IMR-90 (cell line): ENCODE results near the gene PACSIN3. TPM values are rescaled to one million over a fixed set of nuclear protein-coding genes. Genes with fewer than 3 reads are reported as not detected.
"Not testable (repeated sequence)": the region's sequence is repeated elsewhere in the genome, so short reads cannot be mapped to it uniquely, and the experiment has no call there.

ENCODE experiments used
- ATAC-seq: fragments of 200-7000 bp; cut with Tn5 transposase; 2 replicates; pipeline ENCODE4 v1.9.1; 2020; ENCODE audit warnings: low read depth, mild to moderate bottlenecking, moderate library complexity
- BruUV-seq: library from RNA; stranded (reverse); fragments of 400-500 nt; replicated peaks from 2 replicates; lab custom pipeline; 2021; lab: Mats Ljungman, UMichigan
- CTCF ChIA-PET: fragments of 300-600 bp; formaldehyde crosslinking; extraction: SDS; loops from one replicate; lab custom pipeline; 2021; ENCODE audit warnings: antibody characterized with exemption; lab: Yijun Ruan, JAX
- POLR2A ChIA-PET: fragments of 300-600 bp; sonication (Branson Sonifier 250); formaldehyde crosslinking; loops from one replicate; lab custom pipeline; 2022; ENCODE audit warnings: antibody characterized with exemption; ENCODE audit not compliant: unreplicated experiment; lab: Charles Lee
- DNase-seq: peaks from one replicate; pipeline ENCODE4 v3.0.0; 2013
- H2AFZ ChIP-seq: replicated peaks from 2 replicates; pipeline ENCODE3; 2013; ENCODE audit warnings: low read length, mild to moderate bottlenecking; ENCODE audit not compliant: poor library complexity
- H2AK5ac ChIP-seq: 2 replicates; pipeline ENCODE4 v1.6.1; 2013; ENCODE audit warnings: low read depth, low read length, inconsistent platforms
- H2AK9ac ChIP-seq: replicated peaks from 2 replicates; pipeline ENCODE3; 2013; ENCODE audit warnings: mild to moderate bottlenecking, low read depth, low read length, moderate library complexity; ENCODE audit not compliant: poor library complexity
- H2BK120ac ChIP-seq: 2 replicates; pipeline ENCODE4 v1.6.1; 2013; ENCODE audit warnings: low read depth, low read length, inconsistent platforms
- H2BK15ac ChIP-seq: 3 replicates; pipeline ENCODE4 v1.6.1; 2013; ENCODE audit warnings: low read depth, low read length, inconsistent platforms
- H2BK20ac ChIP-seq: 2 replicates; pipeline ENCODE4 v1.6.1; 2013; ENCODE audit warnings: low read depth, mild to moderate bottlenecking, inconsistent platforms, low read length, moderate library complexity
- H2BK5ac ChIP-seq: 2 replicates; pipeline ENCODE4 v1.6.1; 2013; ENCODE audit warnings: mild to moderate bottlenecking, low read depth, low read length, inconsistent platforms; ENCODE audit not compliant: poor library complexity, severe bottlenecking
- H3K14ac ChIP-seq: replicated peaks from 2 replicates; pipeline ENCODE4 v1.6.1; 2013; ENCODE audit warnings: low read depth, low read length, inconsistent platforms
- H3K18ac ChIP-seq: 2 replicates; pipeline ENCODE4 v1.6.1; 2013; ENCODE audit warnings: low read depth, low read length, control low read depth
- H3K23ac ChIP-seq: 2 replicates; pipeline ENCODE4 v1.6.1; 2013; ENCODE audit warnings: low read depth, low read length, inconsistent platforms
- H3K27ac ChIP-seq: 2 replicates; pipeline ENCODE4 v1.5.1; 2013; ENCODE audit warnings: mild to moderate bottlenecking, control low read depth, low read length; ENCODE audit not compliant: insufficient read depth
- H3K27me3 ChIP-seq: 2 replicates; pipeline ENCODE4 v1.6.1; 2013; ENCODE audit warnings: low read length; ENCODE audit not compliant: control insufficient read depth, insufficient read depth
- H3K36me3 ChIP-seq: 2 replicates; pipeline ENCODE4 v1.6.1; 2013; ENCODE audit warnings: low read length, mixed read lengths; ENCODE audit not compliant: control insufficient read depth, insufficient read depth
- H3K4ac ChIP-seq: 2 replicates; pipeline ENCODE4 v1.6.1; 2013; ENCODE audit warnings: low read depth, low read length, inconsistent platforms
- H3K4me1 ChIP-seq: 2 replicates; pipeline ENCODE4 v1.6.1; 2013; ENCODE audit warnings: low read length, mixed read lengths; ENCODE audit not compliant: control insufficient read depth, insufficient read depth
- H3K4me2 ChIP-seq: 2 replicates; pipeline ENCODE4 v1.6.1; 2013; ENCODE audit warnings: low read depth, mild to moderate bottlenecking, control low read depth, low read length, moderate library complexity
- H3K4me3 ChIP-seq: 2 replicates; pipeline ENCODE4 v1.5.1; 2013; ENCODE audit warnings: low read depth, mild to moderate bottlenecking, control low read depth, low read length, moderate library complexity; ENCODE audit not compliant: insufficient read depth
- H3K56ac ChIP-seq: 2 replicates; pipeline ENCODE4 v1.6.1; 2013; ENCODE audit warnings: low read length, inconsistent platforms; ENCODE audit not compliant: insufficient read depth; ENCODE audit errors: extremely low read depth
- H3K79me1 ChIP-seq, 2 experiments: 2 replicates each; pipeline ENCODE4 v1.6.1; 2013; ENCODE audit warnings: low read length in 2 of 2, inconsistent platforms in 1 of 2, low read depth in 1 of 2
- H3K9ac ChIP-seq: 2 replicates; pipeline ENCODE4 v1.6.1; 2013; ENCODE audit warnings: low read depth, low read length, control low read depth
- H3K9me1 ChIP-seq: 2 replicates; pipeline ENCODE4 v1.6.1; 2013; ENCODE audit warnings: low read length, inconsistent platforms; ENCODE audit not compliant: insufficient read depth
- H3K9me3 ChIP-seq: 2 replicates; pipeline ENCODE4 v1.6.1; 2013; ENCODE audit warnings: low read length; ENCODE audit not compliant: control insufficient read depth, insufficient read depth
- H4K20me1 ChIP-seq: 2 replicates; pipeline ENCODE4 v1.6.1; 2013; ENCODE audit warnings: low read length, inconsistent platforms; ENCODE audit not compliant: insufficient read depth
- H4K5ac ChIP-seq: 2 replicates; pipeline ENCODE4 v1.6.1; 2013; ENCODE audit warnings: mild to moderate bottlenecking, low read depth, low read length, control low read depth
- H4K8ac ChIP-seq, 2 experiments: 2 replicates each; pipeline ENCODE4 v1.6.1; 2013; ENCODE audit warnings: low read depth in 2 of 2, low read length in 2 of 2, control low read depth in 1 of 2, inconsistent platforms in 1 of 2
- H4K91ac ChIP-seq: 2 replicates; pipeline ENCODE4 v1.6.1; 2013; ENCODE audit warnings: low read depth, low read length, inconsistent platforms; ENCODE audit not compliant: insufficient read depth
- WGBS, 2 experiments: methylation state at CpG; one replicate each; pipeline versions ENCODE4 v1.1.5 to v1.1.7; 2013; ENCODE audit warnings: missing lambda C conversion rate in 2 of 2; ENCODE audit not compliant: insufficient read length in 1 of 2; ENCODE audit errors: extremely low coverage in 2 of 2; 5-methylcytosine and 5-hydroxymethylcytosine counted together
- dilution Hi-C: fragments of 300-500 bp; cut with HindIII; formaldehyde crosslinking; loops from one replicate; pipeline ENCODE4 v1.14.3; 2018; ENCODE audit warnings: low sequenced_read_pairs; ENCODE audit not compliant: unreplicated experiment
- in situ Hi-C: fragments of 300-500 bp; cut with MboI; formaldehyde crosslinking; loops from 3 replicates; pipeline ENCODE4 v1.14.3; 2019; ENCODE audit warnings: low sequenced_read_pairs, inconsistent platforms, mixed read lengths
- intact Hi-C: fragments of 100-400 bp; cut with micrococcal nuclease; formaldehyde crosslinking; loops from 2 replicates; pipeline ENCODE4 v1.10.0; 2022
- polyA plus RNA-seq, 3 experiments: library from polyadenylated mRNA; depleted of rRNA; stranded (reverse); fragments of >200 nt; gene quantifications; 2 replicates each; pipeline ENCODE4 v1.2.3, GENCODE V29; 2012; ENCODE audit warnings: low replicate concordance in 1 of 3
- total RNA-seq: library from RNA; depleted of rRNA; stranded (reverse); fragments of >200 nt; gene quantifications from 2 replicates; pipeline ENCODE4 v1.2.3, GENCODE V29; 2012

Gene PACSIN3
- total and polyA plus RNA-seq, 2 of the 4 experiments (the other 2 are of a cell fraction): 19.2 to 21.1 TPM

- ATAC-seq, H4K91ac ChIP-seq, dilution Hi-C loops, H3K36me3 ChIP-seq, H3K4me2 ChIP-seq, H2AK5ac ChIP-seq, H3K23ac ChIP-seq, POLR2A ChIA-PET, H2AFZ ChIP-seq, H4K5ac ChIP-seq, H3K14ac ChIP-seq, H3K4me3 ChIP-seq, H3K9ac ChIP-seq, H3K18ac ChIP-seq, H3K27ac ChIP-seq, H4K20me1 ChIP-seq, H3K9me3 ChIP-seq, H3K4me1 ChIP-seq, H2BK20ac ChIP-seq, H3K56ac ChIP-seq, BruUV-seq, H2BK120ac ChIP-seq, H3K4ac ChIP-seq, H2BK5ac ChIP-seq, DNase-seq, CTCF ChIA-PET, H2BK15ac ChIP-seq, H3K27me3 ChIP-seq, intact Hi-C loops, H3K9me1 ChIP-seq, H4K8ac ChIP-seq, H3K79me1 ChIP-seq, in situ Hi-C loops, H2AK9ac ChIP-seq: not testable (repeated sequence)
- 100% methylated on average over 1 of the region's 13 CpGs; no CpG with 5 or more reads in 1 of the 2 experiments for WGBS, 2 experiments
Observed at GRCh38 chr11:47208008-47208552, 21.8 kb upstream of the PACSIN3 start.
